ACC112 (cell line): ENCODE measurements around the gene MT3.

Experiments
- H2AFZ ChIP-seq: fragments of 200-600 bp; sonication (generic); one replicate; pipeline ENCODE4 v1.6.0; 2017; ENCODE audit warnings: antibody characterized with exemption, low read length; ENCODE audit not compliant: unreplicated experiment
- H3K27ac ChIP-seq: fragments of 200-600 bp; sonication (generic); 2 replicates; pipeline ENCODE4 v1.5.1; 2014; ENCODE audit warnings: low read depth, mild to moderate bottlenecking, antibody characterized with exemption, low read length, moderate library complexity
- H3K27me3 ChIP-seq: fragments of 200-600 bp; sonication (generic); 2 replicates; pipeline ENCODE4 v1.6.1; 2014; ENCODE audit warnings: mild to moderate bottlenecking, antibody characterized with exemption, low read length, moderate library complexity, mixed read lengths; ENCODE audit not compliant: insufficient read depth
- H3K36me3 ChIP-seq: fragments of 200-600 bp; sonication (generic); 2 replicates; pipeline ENCODE4 v1.6.1; 2016; ENCODE audit warnings: mild to moderate bottlenecking, antibody characterized with exemption, low read length, moderate library complexity, mixed read lengths; ENCODE audit not compliant: insufficient read depth
- H3K4me1 ChIP-seq: fragments of 200-600 bp; sonication (generic); one replicate; pipeline ENCODE4 v1.6.1; 2016; ENCODE audit warnings: low read length, mixed read lengths; ENCODE audit not compliant: insufficient read depth, unreplicated experiment, control insufficient read depth
- H3K4me3 ChIP-seq: fragments of 200-600 bp; sonication (generic); 2 replicates; pipeline ENCODE4 v1.5.1; 2014; ENCODE audit warnings: mild to moderate bottlenecking, low read depth, low read length
- H3K79me2 ChIP-seq: fragments of 200-600 bp; sonication (generic); one replicate; pipeline ENCODE4 v1.6.0; 2016; ENCODE audit warnings: low read length; ENCODE audit not compliant: control insufficient read depth, unreplicated experiment, insufficient read depth

The MT3 gene

GRCh38 chr16:56631832-56632155 lies 42.5 kb downstream of the MT3 start:
- Histone ChIP-seq H3K27me3 (no peaks in the 10 kb centered on the region), H3K79me2 (peaks cover under 1% of the 10 kb centered on the region), H3K36me3 (no peaks in the 10 kb centered on the region), H2AFZ (peak overlapping the region; percentile 66), H3K27ac (peak overlapping the region; percentile 10; the same call in 1 of the 2 replicates), H3K4me1 (peaks cover 3% of the 10 kb centered on the region), H3K4me3 (peak overlapping the region; percentile 82)

- peak within 1 kb of the TSS; percentile 10; the same call in 1 of the 2 replicates for H3K27ac ChIP-seq
- H3K79me2 ChIP-seq: no peaks in the 10 kb centered on the region
- H3K4me1 ChIP-seq: no peaks in the 10 kb centered on the region
- H2AFZ ChIP-seq: peak within 1 kb of the TSS; percentile 95
- H3K36me3 ChIP-seq: no peaks in the 10 kb centered on the region
- no peaks in the 10 kb centered on the region for H3K27me3 ChIP-seq
- peak within 1 kb of the TSS; percentile 82 for H3K4me3 ChIP-seq
Measured at GRCh38 chr16:56632156-56632847, 43.0 kb downstream of the MT3 start, which contains the start of gene MT1M. Gene MT1M, plus strand, starts transcription at chr16:56632659. Its CDS starts 73 bp downstream, at chr16:56632732.

GRCh38 chr16:56632848-56633365 lies 43.6 kb downstream of the MT3 start:
- Histone ChIP-seq H3K4me3 (peak overlapping the region; percentile 82), H3K27me3 (0 out of 2 replicates have a peak, but pooled peaks cover 5% of the 10 kb centered on the region), H3K79me2 (no peaks in the 10 kb centered on the region), H3K27ac (no peak overlapping the region), H2AFZ (peak overlapping the region; percentile 95), H3K4me1 (no peaks in the 10 kb centered on the region), H3K36me3 (no peaks in the 10 kb centered on the region)

- Histone ChIP-seq H3K27me3 (0 out of 2 replicates have a peak, but pooled peaks cover 6% of the 10 kb centered on the region), H3K4me1 (peaks cover under 1% of the 10 kb centered on the region), H3K36me3 (no peaks in the 10 kb centered on the region), H3K79me2 (no peaks in the 10 kb centered on the region), H3K27ac (no peak overlapping the region), H2AFZ (no peak overlapping the region), H3K4me3 (no peak overlapping the region; the same call in 1 of the 2 replicates)
Measured at GRCh38 chr16:56633535-56633934, 44.2 kb downstream of the MT3 start.

GRCh38 chr16:56634715-56635440 lies 45.5 kb downstream of the MT3 start:
- peaks cover 9% of the 10 kb centered on the region; the same call in 1 of the 2 replicates for H3K27me3 ChIP-seq
- H2AFZ ChIP-seq: no peak overlapping the region
- H3K4me3 ChIP-seq: no peak overlapping the region
- H3K36me3 ChIP-seq: no peaks in the 10 kb centered on the region
- H3K4me1 ChIP-seq: peaks cover 8% of the 10 kb centered on the region
- H3K79me2 ChIP-seq: no peaks in the 10 kb centered on the region
- no peak overlapping the region for H3K27ac ChIP-seq

- H3K79me2 ChIP-seq: no peaks in the 10 kb centered on the region
- H3K4me3 ChIP-seq: no peak overlapping the region
- peaks cover 9% of the 10 kb centered on the region; the same call in 1 of the 2 replicates for H3K27me3 ChIP-seq
- H3K4me1 ChIP-seq: peaks cover 8% of the 10 kb centered on the region
- no peak overlapping the region for H3K27ac ChIP-seq
- no peaks in the 10 kb centered on the region for H3K36me3 ChIP-seq
- no peak overlapping the region for H2AFZ ChIP-seq
Measured at GRCh38 chr16:56635441-56635967, 46.2 kb downstream of the MT3 start.

GRCh38 chr16:56636616-56637413 lies 47.5 kb downstream of the MT3 start:
- Histone ChIP-seq H3K79me2 (no peaks in the 10 kb centered on the region), H3K27ac (no peak overlapping the region), H3K36me3 (no peaks in the 10 kb centered on the region), H2AFZ (no peak overlapping the region), H3K4me3 (no peak overlapping the region), H3K4me1 (peaks cover 8% of the 10 kb centered on the region), H3K27me3 (peaks cover 9% of the 10 kb centered on the region; the same call in 1 of the 2 replicates)

- H3K79me2 ChIP-seq: no peaks in the 10 kb centered on the region
- H3K27me3 ChIP-seq: peaks cover 9% of the 10 kb centered on the region; the same call in 1 of the 2 replicates
- H3K4me1 ChIP-seq: peaks cover 13% of the 10 kb centered on the region
- no peaks in the 10 kb centered on the region for H3K36me3 ChIP-seq
- peak within 1 kb of the TSS; percentile 78 for H3K4me3 ChIP-seq
- H3K27ac ChIP-seq: no peak within 1 kb of the TSS
- peak within 1 kb of the TSS; percentile 74 for H2AFZ ChIP-seq
Measured at GRCh38 chr16:56637814-56638750, 48.8 kb downstream of the MT3 start, which contains the start of gene MT1A. Gene MT1A, plus strand, starts transcription at chr16:56638666. Its CDS starts 73 bp downstream, at chr16:56638739.

GRCh38 chr16:56639045-56639444 lies 49.7 kb downstream of the MT3 start:
- H3K79me2 ChIP-seq: no peaks in the 10 kb centered on the region
- no peaks in the 10 kb centered on the region for H3K36me3 ChIP-seq
- no peak overlapping the region for H3K27ac ChIP-seq
- H3K4me3 ChIP-seq: peak overlapping the region; percentile 78
- peaks cover 23% of the 10 kb centered on the region for H3K4me1 ChIP-seq
- peak overlapping the region; percentile 15 for H2AFZ ChIP-seq
- peaks cover 9% of the 10 kb centered on the region; the same call in 1 of the 2 replicates for H3K27me3 ChIP-seq
